SU-DHL-6 (cell line): Measurements from ENCODE around the gene TMEM30B.

Source experiments
- H2AFZ ChIP-seq: fragments of 200-600 bp; sonication (generic); 2 replicates; pipeline ENCODE4 v1.6.1; 2014; ENCODE audit warnings: low read depth, mild to moderate bottlenecking, moderate library complexity, mixed read lengths, antibody characterized with exemption, low read length; ENCODE audit not compliant: severe bottlenecking
- H3F3A ChIP-seq: fragments of 200-600 bp; shearing (Covaris generic); 2 replicates; pipeline ENCODE4 v1.6.0; 2016; ENCODE audit warnings: antibody characterized with exemption, mild to moderate bottlenecking; ENCODE audit not compliant: insufficient read depth
- H3K27ac ChIP-seq: fragments of 200-600 bp; sonication (generic); 2 replicates; pipeline ENCODE4 v1.5.1; 2016; ENCODE audit warnings: low read depth, mild to moderate bottlenecking, low read length, moderate library complexity, mixed read lengths
- H3K27me3 ChIP-seq: fragments of 200-600 bp; sonication (generic), shearing (Covaris generic); 2 replicates; pipeline ENCODE4 v1.6.0; 2014; ENCODE audit warnings: mild to moderate bottlenecking, low read length
- H3K36me3 ChIP-seq: fragments of 200-600 bp; sonication (generic); 2 replicates; pipeline ENCODE4 v1.6.1; 2014; ENCODE audit warnings: mild to moderate bottlenecking, low read length, mixed read lengths
- H3K4me2 ChIP-seq: fragments of 300-600, 200-600 bp; shearing (Covaris generic), sonication (generic); 2 replicates; pipeline ENCODE4 v1.6.0; 2014; ENCODE audit warnings: low read length, low read depth, mild to moderate bottlenecking; ENCODE audit not compliant: poor library complexity, severe bottlenecking
- H3K4me3 ChIP-seq: fragments of 200-600 bp; sonication (generic); 2 replicates; pipeline ENCODE4 v1.5.1; 2014; ENCODE audit warnings: antibody characterized with exemption, low read length, mild to moderate bottlenecking, mixed read lengths; ENCODE audit not compliant: insufficient read depth, poor library complexity, severe bottlenecking
- H3K79me2 ChIP-seq: fragments of 200-600 bp; sonication (generic); 2 replicates; pipeline ENCODE4 v1.6.1; 2014; ENCODE audit warnings: mild to moderate bottlenecking, low read length, moderate library complexity; ENCODE audit not compliant: insufficient read depth
- H3K9ac ChIP-seq: fragments of 200-600 bp; sonication (generic); 2 replicates; pipeline ENCODE4 v1.7.0; 2014; ENCODE audit warnings: mild to moderate bottlenecking, low read length
- H3K9me2 ChIP-seq: fragments of 200-600 bp; sonication (generic); replicated peaks from 2 replicates; pipeline ENCODE4 v1.6.1; 2014; ENCODE audit warnings: low read length; ENCODE audit not compliant: insufficient read depth
- H3K9me3 ChIP-seq: fragments of 200-600 bp; sonication (generic); 2 replicates; pipeline ENCODE4 v1.6.1; 2014; ENCODE audit warnings: low read length, mixed read lengths; ENCODE audit not compliant: insufficient read depth
- H4K20me1 ChIP-seq: fragments of 200-600 bp; sonication (generic); 2 replicates; pipeline ENCODE4 v1.6.1; 2014; ENCODE audit warnings: low read depth, mild to moderate bottlenecking, antibody characterized with exemption, low read length, moderate library complexity, mixed read lengths
- CTCF ChIP-seq: fragments of 200-600 bp; sonication (generic); IDR thresholded peaks from one replicate; pipeline ENCODE4 v1.5.1; 2017; ENCODE audit warnings: antibody characterized with exemption, mild to moderate bottlenecking, low read length, moderate library complexity; ENCODE audit not compliant: insufficient read depth, poor library complexity, severe bottlenecking
- EZH2phosphoT487 ChIP-seq: fragments of 200-600 bp; sonication (generic), shearing (Covaris generic); conservative IDR thresholded peaks from 2 replicates; pipeline ENCODE4 v1.6.1; 2018; ENCODE audit warnings: mild to moderate bottlenecking, antibody characterized with exemption, low read length, moderate library complexity, mixed read lengths

The TMEM30B gene

GRCh38 chr14:61266436-61266835 is 14.7 kb downstream of the TMEM30B start:
- no peak overlapping the region for H3K27ac ChIP-seq
- no peak overlapping the region for H3K4me3 ChIP-seq
- H3K4me2 ChIP-seq: no peak overlapping the region
- TF ChIP-seq EZH2phosphoT487 (no peak), CTCF (no peak)
- H2AFZ ChIP-seq: no peak overlapping the region
- no peaks in the 10 kb centered on the region for H3K9me3 ChIP-seq
- H3K9me2 ChIP-seq: no peaks in the 10 kb centered on the region
- H3K27me3 ChIP-seq: no peaks in the 10 kb centered on the region
- H3K79me2 ChIP-seq: no peaks in the 10 kb centered on the region
- no peaks in the 10 kb centered on the region for H4K20me1 ChIP-seq
- no peak overlapping the region for H3K9ac ChIP-seq
- no peaks in the 10 kb centered on the region for H3K36me3 ChIP-seq
- no peaks in the 10 kb centered on the region for H3F3A ChIP-seq

- H3K9me3 ChIP-seq: no peaks in the 10 kb centered on the region
- H3K9ac ChIP-seq: no peak overlapping the region
- H3F3A ChIP-seq: no peaks in the 10 kb centered on the region
- H3K27me3 ChIP-seq: no peaks in the 10 kb centered on the region
- no peaks in the 10 kb centered on the region for H3K9me2 ChIP-seq
- H3K4me2 ChIP-seq: no peak overlapping the region
- H3K79me2 ChIP-seq: no peaks in the 10 kb centered on the region
- H4K20me1 ChIP-seq: no peaks in the 10 kb centered on the region
- H3K27ac ChIP-seq: no peak overlapping the region
- no peak for TF ChIP-seq CTCF
- no peak for TF ChIP-seq EZH2phosphoT487
- no peak overlapping the region for H2AFZ ChIP-seq
- no peaks in the 10 kb centered on the region for H3K36me3 ChIP-seq
- H3K4me3 ChIP-seq: no peak overlapping the region
Observed at GRCh38 chr14:61264651-61265050, 16.5 kb downstream of the TMEM30B start.

GRCh38 chr14:61264010-61264571 is 17.0 kb downstream of the TMEM30B start:
- H3K27ac ChIP-seq: no peak overlapping the region

More at GRCh38 chr14:61264010-61264571, 17.0 kb downstream of the TMEM30B start:
- Histone ChIP-seq H3K36me3 (no peaks in the 10 kb centered on the region), H3K9ac (no peak overlapping the region), H3K4me3 (no peak overlapping the region), H3K9me2 (no peaks in the 10 kb centered on the region), H3K79me2 (no peaks in the 10 kb centered on the region), H2AFZ (no peak overlapping the region), H4K20me1 (no peaks in the 10 kb centered on the region), H3K4me2 (no peak overlapping the region), H3F3A (no peaks in the 10 kb centered on the region), H3K9me3 (no peaks in the 10 kb centered on the region), H3K27me3 (no peaks in the 10 kb centered on the region)
- TF ChIP-seq CTCF: no peak
- no peak for TF ChIP-seq EZH2phosphoT487
